ENCODE measurements around the gene NHERF1.

DNA sequence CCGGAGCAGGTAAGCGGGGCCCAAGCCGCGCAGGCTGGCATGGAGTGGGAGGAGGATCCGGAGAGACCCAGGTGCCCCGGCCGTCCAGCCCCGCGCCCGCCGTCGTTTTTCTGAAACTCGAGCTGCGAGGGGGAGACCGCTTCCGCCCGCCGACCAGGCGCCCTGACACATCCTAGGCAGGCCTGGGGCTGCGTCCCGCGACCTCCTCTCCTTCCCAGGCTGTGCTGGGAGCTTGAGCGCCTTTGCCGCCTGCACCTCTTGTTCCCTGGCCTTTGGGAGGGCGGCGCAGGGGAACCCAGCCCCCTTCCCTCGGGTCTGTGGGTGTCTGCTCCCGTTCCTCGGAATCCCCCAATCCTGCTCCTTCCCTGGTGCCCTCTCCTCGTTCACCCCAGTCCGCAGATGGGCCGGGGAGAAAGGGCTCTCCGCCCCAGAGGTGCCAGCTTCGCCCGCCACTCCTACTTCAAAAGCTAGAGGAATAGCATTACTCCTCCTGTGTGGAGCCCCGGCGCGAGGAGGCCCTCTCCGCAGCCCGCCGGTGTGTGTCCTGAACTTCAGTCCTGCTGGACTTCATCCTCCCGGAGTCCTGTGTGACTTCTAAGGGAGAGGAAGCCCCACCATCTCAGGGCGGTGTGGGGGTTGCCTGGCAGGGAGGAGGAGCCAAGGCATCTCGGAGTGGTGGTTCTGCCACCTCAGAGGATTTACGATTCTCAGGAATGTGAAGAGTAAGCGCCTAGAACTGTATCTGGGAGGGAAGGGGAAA lies 1.0 kb downstream of the NHERF1 start:
- TF ChIP-seq CTCF (IDR thresholded peaks at IDR 0.05) (no peak), POLR2A (IDR thresholded peaks at IDR 0.05) (no peak)
